GM12892 (cell line): Measurements from ENCODE around the gene ARMC6.

Experiments
- POLR2A ChIP-seq: IDR thresholded peaks from 2 replicates; pipeline ENCODE4 v1.6.1; 2011; ENCODE audit warnings: low read depth, low read length, control low read depth
- POLR2AphosphoS5 ChIP-seq: IDR thresholded peaks from 2 replicates; pipeline ENCODE4 v1.6.1; 2011; ENCODE audit warnings: low read depth, low read length, control low read depth
- TAF1 ChIP-seq: IDR thresholded peaks from 2 replicates; pipeline ENCODE4 v1.6.1; 2011; ENCODE audit warnings: low read depth, mild to moderate bottlenecking, control low read depth, low read length, borderline replicate concordance

DNA sequence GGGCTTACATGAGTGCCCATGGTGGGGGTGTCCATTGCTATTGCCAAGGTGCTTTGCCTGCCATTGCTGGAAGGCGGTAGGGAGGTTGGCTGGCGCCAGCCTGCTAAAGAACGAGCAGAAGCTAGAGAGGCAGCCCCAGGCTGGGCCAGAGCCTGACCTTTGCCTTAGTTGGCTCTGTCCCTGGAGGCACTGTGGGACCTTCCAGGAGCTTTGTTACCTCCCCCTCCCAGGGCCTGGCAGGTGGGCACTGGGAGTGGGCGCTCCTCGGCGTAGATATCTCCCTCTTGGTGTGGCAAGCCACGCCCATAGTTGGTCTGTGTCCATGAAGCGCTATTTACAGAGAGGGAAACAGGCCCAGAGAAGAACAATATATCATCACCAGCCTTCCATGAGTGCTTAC lies 28.1 kb downstream of the ARMC6 start:
- TF ChIP-seq POLR2AphosphoS5, result no peak
- TF ChIP-seq POLR2A, result no peak
- TF ChIP-seq TAF1, result no peak
